22Rv1 (cell line): ENCODE data around the gene SFRP2.

ENCODE experiments used
- ZFX ChIP-seq: fragments of 450-650 bp; IDR thresholded peaks from 2 replicates; pipeline ENCODE4 v1.6.1; 2017; ENCODE audit warnings: antibody characterized with exemption, borderline replicate concordance
- TF ChIP-seq, protein P1 (sequence below): fragments of 450-650 bp; IDR thresholded peaks from 2 replicates; pipeline ENCODE4 v1.5.1; 2017; ENCODE audit warnings: mild to moderate bottlenecking

GRCh38 chr4:153792618-153793247 is 3.9 kb upstream of the SFRP2 start:
- TF ChIP-seq, protein P1, sequence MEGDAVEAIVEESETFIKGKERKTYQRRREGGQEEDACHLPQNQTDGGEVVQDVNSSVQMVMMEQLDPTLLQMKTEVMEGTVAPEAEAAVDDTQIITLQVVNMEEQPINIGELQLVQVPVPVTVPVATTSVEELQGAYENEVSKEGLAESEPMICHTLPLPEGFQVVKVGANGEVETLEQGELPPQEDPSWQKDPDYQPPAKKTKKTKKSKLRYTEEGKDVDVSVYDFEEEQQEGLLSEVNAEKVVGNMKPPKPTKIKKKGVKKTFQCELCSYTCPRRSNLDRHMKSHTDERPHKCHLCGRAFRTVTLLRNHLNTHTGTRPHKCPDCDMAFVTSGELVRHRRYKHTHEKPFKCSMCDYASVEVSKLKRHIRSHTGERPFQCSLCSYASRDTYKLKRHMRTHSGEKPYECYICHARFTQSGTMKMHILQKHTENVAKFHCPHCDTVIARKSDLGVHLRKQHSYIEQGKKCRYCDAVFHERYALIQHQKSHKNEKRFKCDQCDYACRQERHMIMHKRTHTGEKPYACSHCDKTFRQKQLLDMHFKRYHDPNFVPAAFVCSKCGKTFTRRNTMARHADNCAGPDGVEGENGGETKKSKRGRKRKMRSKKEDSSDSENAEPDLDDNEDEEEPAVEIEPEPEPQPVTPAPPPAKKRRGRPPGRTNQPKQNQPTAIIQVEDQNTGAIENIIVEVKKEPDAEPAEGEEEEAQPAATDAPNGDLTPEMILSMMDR = no peak
- no peak for TF ChIP-seq ZFX
